Measurements from ENCODE around the gene DHX29.

- TF ChIP-seq CTCF (IDR thresholded peaks at IDR 0.05) (no peak), POLR2A (IDR thresholded peaks at IDR 0.05) (no peak)
Measured at GRCh38 chr5:55333811-55334210, 26.3 kb upstream of the DHX29 start.

Data from thyroid gland (tissue), 4 donors.